ENCODE data around the gene DNAJC3. TPM values are rescaled to one million over a fixed set of nuclear protein-coding genes. Genes with fewer than 3 reads are reported as not detected.

Gene DNAJC3
- total RNA-seq, 1 experiment from 2014 or later, result 21.2 TPM

- no peak overlapping the region for H4K5ac ChIP-seq (ENCODE audit: insufficient read length, low read depth, low read length)
- H3T11ph ChIP-seq (ENCODE audit: low read length), result no peak overlapping the region
- no peak overlapping the region for H3K4ac ChIP-seq (ENCODE audit: low read depth, low read length)
- H3K27ac ChIP-seq (ENCODE audit: insufficient read length, low read depth, low read length), result no peak overlapping the region
- no peaks in the 10 kb centered on the region for H3K9me3 ChIP-seq (ENCODE audit: control insufficient read depth, low read depth, low read length)
- Mint-ChIP-seq H3K4me1 (peaks cover 0 to 11% of the 10 kb centered on the region in 2 experiments), H3K9me3 (no peaks in the 10 kb centered on the region), H3K27me3 (ENCODE audit: low read depth) (no peaks in the 10 kb centered on the region), H3K36me3 (ENCODE audit: insufficient read depth in 1 of 3, low read depth in 3 of 3) (no peaks in the 10 kb centered on the region; a peak in 1 of 7 replicates), H3K4me3 (no peak overlapping the region), H3K27ac (no peak overlapping the region)
- no peak overlapping the region for H4K91ac ChIP-seq (ENCODE audit: insufficient read length, low read depth, low read length)
- no peaks in the 10 kb centered on the region for H3K79me1 ChIP-seq (ENCODE audit: insufficient read depth, low read depth, low read length, poor library complexity, severe bottlenecking)
- no peak overlapping the region for H2BK120ac ChIP-seq (ENCODE audit: low read depth, low read length, poor library complexity, severe bottlenecking)
- no peak overlapping the region for H4K8ac ChIP-seq (replicated peaks; ENCODE audit: insufficient read length, low read depth, low read length)
- no peaks in the 10 kb centered on the region for H3K23me2 ChIP-seq (ENCODE audit: insufficient read length, low read depth, low read length, poor library complexity, severe bottlenecking)
- no peak overlapping the region for H3K9ac ChIP-seq (ENCODE audit: extremely low read depth, insufficient read length, low read length)
- no peak overlapping the region for H3K23ac ChIP-seq (ENCODE audit: insufficient read length, low read depth, low read length)
- H2BK15ac ChIP-seq (ENCODE audit: low read depth, low read length), result no peak overlapping the region
- no peaks in the 10 kb centered on the region for H3K27me3 ChIP-seq (ENCODE audit: insufficient read depth, low read length)
- TF ChIP-seq, protein P1, sequence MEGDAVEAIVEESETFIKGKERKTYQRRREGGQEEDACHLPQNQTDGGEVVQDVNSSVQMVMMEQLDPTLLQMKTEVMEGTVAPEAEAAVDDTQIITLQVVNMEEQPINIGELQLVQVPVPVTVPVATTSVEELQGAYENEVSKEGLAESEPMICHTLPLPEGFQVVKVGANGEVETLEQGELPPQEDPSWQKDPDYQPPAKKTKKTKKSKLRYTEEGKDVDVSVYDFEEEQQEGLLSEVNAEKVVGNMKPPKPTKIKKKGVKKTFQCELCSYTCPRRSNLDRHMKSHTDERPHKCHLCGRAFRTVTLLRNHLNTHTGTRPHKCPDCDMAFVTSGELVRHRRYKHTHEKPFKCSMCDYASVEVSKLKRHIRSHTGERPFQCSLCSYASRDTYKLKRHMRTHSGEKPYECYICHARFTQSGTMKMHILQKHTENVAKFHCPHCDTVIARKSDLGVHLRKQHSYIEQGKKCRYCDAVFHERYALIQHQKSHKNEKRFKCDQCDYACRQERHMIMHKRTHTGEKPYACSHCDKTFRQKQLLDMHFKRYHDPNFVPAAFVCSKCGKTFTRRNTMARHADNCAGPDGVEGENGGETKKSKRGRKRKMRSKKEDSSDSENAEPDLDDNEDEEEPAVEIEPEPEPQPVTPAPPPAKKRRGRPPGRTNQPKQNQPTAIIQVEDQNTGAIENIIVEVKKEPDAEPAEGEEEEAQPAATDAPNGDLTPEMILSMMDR (conservative IDR thresholded peaks at IDR 0.05), result no peak
- H4K20me1 ChIP-seq (ENCODE audit: control insufficient read depth, insufficient read depth, insufficient read length), result no peaks in the 10 kb centered on the region
- no CpG with 5 or more reads among the region's 2 CpGs for WGBS (ENCODE audit: extremely low coverage, insufficient read length, low lambda C conversion rate)
- no peak overlapping the region for H2BK20ac ChIP-seq (ENCODE audit: low read depth, low read length, poor library complexity, severe bottlenecking)
- H3K14ac ChIP-seq (ENCODE audit: insufficient read depth, low read length), result no peak overlapping the region
- no peak overlapping the region for H3K4me2 ChIP-seq (ENCODE audit: insufficient read depth, insufficient read length, low read length)
- peaks cover 2% of the 10 kb centered on the region; the same call in 1 of the 2 replicates for H3K79me2 ChIP-seq (ENCODE audit: insufficient read depth, low read length)
- H2BK12ac ChIP-seq (ENCODE audit: insufficient read length, low read depth, low read length), result no peak overlapping the region
- H2BK5ac ChIP-seq (ENCODE audit: insufficient read length, low read length), result no peak overlapping the region
- no peak overlapping the region for H3K56ac ChIP-seq (ENCODE audit: insufficient read length, low read depth, low read length)
- no peak overlapping the region for H2AK5ac ChIP-seq (ENCODE audit: insufficient read length, low read length)
- H3K18ac ChIP-seq (ENCODE audit: insufficient read length, low read depth, low read length), result no peak overlapping the region
- H2AFZ ChIP-seq (ENCODE audit: low read length), result no peak overlapping the region
- DNase-seq, result no peak
- 0 out of 2 replicates have a peak, but pooled peaks cover 3% of the 10 kb centered on the region for H3K4me1 ChIP-seq (ENCODE audit: insufficient read depth, low read length)
Observed at GRCh38 chr13:95703576-95703975, 26.6 kb downstream of the DNAJC3 start.

Data from H9 (cell line).